Parietal lobe (tissue), 1 donor: ENCODE measurements around the gene NDNF. TPM values are rescaled to one million over a fixed set of nuclear protein-coding genes. Genes with fewer than 3 reads are reported as not detected.

ENCODE experiments used
- total RNA-seq: library from RNA; depleted of rRNA; stranded (reverse); fragments of >200 nt; gene quantifications from one replicate; pipeline ENCODE4 v1.2.3, GENCODE V29; 2014

The NDNF gene
- total RNA-seq = 4.1 TPM

DNA sequence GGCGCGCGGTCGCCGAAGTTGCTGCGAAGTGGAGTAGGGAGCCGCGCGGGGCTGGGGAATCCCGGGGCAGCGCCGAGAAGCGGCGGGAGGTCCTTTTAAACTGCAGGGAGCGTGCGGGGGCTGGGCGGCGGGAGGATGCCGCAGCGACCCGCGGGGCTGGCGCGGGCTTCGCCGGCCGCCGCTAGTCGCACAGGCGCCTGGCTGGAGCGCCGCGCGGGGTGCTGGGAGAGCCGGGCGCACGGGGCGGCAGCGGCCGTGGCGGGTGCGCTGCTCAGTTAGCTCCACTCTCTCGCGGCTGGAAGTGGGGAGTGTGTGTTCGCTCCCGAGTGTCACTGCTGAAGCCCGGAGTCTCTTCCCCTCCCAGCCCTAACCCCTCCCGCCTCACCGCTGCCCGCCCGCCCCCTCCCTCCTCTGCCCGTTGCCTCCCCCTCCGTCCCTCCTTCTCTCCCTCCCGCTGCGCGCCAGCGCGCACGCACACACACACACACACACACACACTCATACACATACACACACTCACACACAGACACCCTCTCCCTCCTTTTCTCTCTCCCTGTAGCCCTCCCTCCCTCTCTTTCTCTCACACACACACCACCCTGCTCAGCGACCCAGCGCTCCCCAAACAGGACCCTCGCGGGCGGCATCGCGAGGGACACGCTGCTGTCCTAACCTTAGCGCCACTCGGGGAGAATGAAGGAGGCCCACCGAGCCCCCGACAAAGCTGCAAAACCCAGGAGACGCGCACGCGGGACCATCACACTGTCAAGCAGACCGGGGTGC lies at the start of gene NDNF:
NDNF (minus strand) TSS at position 312 of the 780 bp plus-strand sequence. CDS start 26,698 bp downstream, outside the sequence.

Other genes with a start within 250 kb of the NDNF start
- gene PRDM5, start 149.8 kb downstream of the NDNF start, total RNA-seq = 15.0 TPM
- not detected for gene TNIP3, start 91.8 kb upstream of the NDNF start, total RNA-seq